ENCODE results near the gene CCDC126.

DNA sequence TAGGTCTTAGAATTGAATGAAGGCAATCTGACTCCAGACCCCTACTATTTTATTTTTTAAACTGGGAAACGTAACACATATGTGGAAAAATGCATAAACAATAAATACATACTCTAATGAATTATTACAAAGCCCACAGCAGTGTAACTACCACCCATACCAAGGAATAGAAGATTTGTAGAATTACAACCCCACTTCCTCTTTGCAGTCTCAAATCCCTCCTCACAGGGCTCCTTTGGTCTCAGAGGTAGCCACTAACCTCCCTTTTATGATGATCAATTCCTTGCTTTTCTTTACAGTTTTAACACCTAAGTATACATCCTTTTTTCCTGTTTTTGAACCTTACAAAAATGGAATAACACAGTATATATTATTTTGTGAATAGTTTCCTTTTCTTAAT is 6.7 kb upstream of the CCDC126 start:
- TF ChIP-seq EZH2phosphoT487 (IDR thresholded peaks at IDR 0.05; ENCODE audit: insufficient read depth, low read depth) = no peak
- no peak for TF ChIP-seq EZH2 (IDR thresholded peaks at IDR 0.05; ENCODE audit: insufficient read depth, poor library complexity, severe bottlenecking)
